ENCODE measurements around the gene FOXQ1. TPM values are rescaled to one million over a fixed set of nuclear protein-coding genes. Genes with fewer than 3 reads are reported as not detected.

The FOXQ1 gene
- total and polyA plus RNA-seq, 2 of the 13 experiments (the other 11 are each of a cell fraction or from before 2014, with no cell fraction given) = 35.2 to 39.8 TPM

- no peak for TF ChIP-seq NCOA1 (CRISPR knock-in tag; IDR thresholded peaks at IDR 0.05)
- TF ChIP-seq, protein P1, sequence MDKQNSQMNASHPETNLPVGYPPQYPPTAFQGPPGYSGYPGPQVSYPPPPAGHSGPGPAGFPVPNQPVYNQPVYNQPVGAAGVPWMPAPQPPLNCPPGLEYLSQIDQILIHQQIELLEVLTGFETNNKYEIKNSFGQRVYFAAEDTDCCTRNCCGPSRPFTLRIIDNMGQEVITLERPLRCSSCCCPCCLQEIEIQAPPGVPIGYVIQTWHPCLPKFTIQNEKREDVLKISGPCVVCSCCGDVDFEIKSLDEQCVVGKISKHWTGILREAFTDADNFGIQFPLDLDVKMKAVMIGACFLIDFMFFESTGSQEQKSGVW (CRISPR knock-in tag; IDR thresholded peaks at IDR 0.05; ENCODE audit: borderline replicate concordance) = no peak
- TF ChIP-seq JUN (CRISPR knock-in tag; IDR thresholded peaks at IDR 0.05) = peak; percentile 89; the same call in 1 of the 2 replicates
- no peak for TF ChIP-seq SIN3A (IDR thresholded peaks at IDR 0.05; ENCODE audit: borderline replicate concordance, low read depth, low read length)
- no peak for TF ChIP-seq BRCA1 (CRISPR knock-in tag; IDR thresholded peaks at IDR 0.05)
- TF ChIP-seq MYNN (CRISPR knock-in tag; IDR thresholded peaks at IDR 0.05; ENCODE audit: low read depth) = no peak
- TF ChIP-seq NFE2 (CRISPR knock-in tag; IDR thresholded peaks at IDR 0.05) = peak; percentile 75
- TF ChIP-seq ZNF367 (CRISPR knock-in tag; IDR thresholded peaks at IDR 0.05; ENCODE audit: borderline replicate concordance) = no peak
- TF ChIP-seq RFXANK (CRISPR knock-in tag; IDR thresholded peaks at IDR 0.05) = no peak
- TF ChIP-seq NR1H2 (CRISPR knock-in tag; IDR thresholded peaks at IDR 0.05; ENCODE audit: borderline replicate concordance, low read depth) = no peak
- TF ChIP-seq RERE (CRISPR knock-in tag; IDR thresholded peaks at IDR 0.05; ENCODE audit: low read depth) = peak; percentile 17; the same call in 1 of the 2 replicates
- peak; percentile 92 for TF ChIP-seq GATAD2A (CRISPR knock-in tag; IDR thresholded peaks at IDR 0.05)
- peak; percentile 67; the same call in 1 of the 2 replicates for TF ChIP-seq KAT8 (CRISPR knock-in tag; IDR thresholded peaks at IDR 0.05)
- peak; percentile 48 for TF ChIP-seq ZNF18 (CRISPR knock-in tag; IDR thresholded peaks at IDR 0.05; ENCODE audit: insufficient replicate concordance)
- TF ChIP-seq, protein P2, sequence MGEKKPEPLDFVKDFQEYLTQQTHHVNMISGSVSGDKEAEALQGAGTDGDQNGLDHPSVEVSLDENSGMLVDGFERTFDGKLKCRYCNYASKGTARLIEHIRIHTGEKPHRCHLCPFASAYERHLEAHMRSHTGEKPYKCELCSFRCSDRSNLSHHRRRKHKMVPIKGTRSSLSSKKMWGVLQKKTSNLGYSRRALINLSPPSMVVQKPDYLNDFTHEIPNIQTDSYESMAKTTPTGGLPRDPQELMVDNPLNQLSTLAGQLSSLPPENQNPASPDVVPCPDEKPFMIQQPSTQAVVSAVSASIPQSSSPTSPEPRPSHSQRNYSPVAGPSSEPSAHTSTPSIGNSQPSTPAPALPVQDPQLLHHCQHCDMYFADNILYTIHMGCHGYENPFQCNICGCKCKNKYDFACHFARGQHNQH (CRISPR knock-in tag; IDR thresholded peaks at IDR 0.05) = no peak; the same call in 1 of the 2 replicates
- TF ChIP-seq SP5 (CRISPR knock-in tag; IDR thresholded peaks at IDR 0.05; ENCODE audit: borderline replicate concordance, low read depth) = 0 out of 2 replicates have a peak, but pooled peaks have one; percentile 43
- 0 out of 2 replicates have a peak, but pooled peaks have one; percentile 54 for TF ChIP-seq KLF11 (CRISPR knock-in tag; IDR thresholded peaks at IDR 0.05)
- no peak for TF ChIP-seq KAT7 (CRISPR knock-in tag; IDR thresholded peaks at IDR 0.05; ENCODE audit: borderline replicate concordance)
- TF ChIP-seq NFYB (CRISPR knock-in tag; IDR thresholded peaks at IDR 0.05) = peak; percentile 36; the same call in 1 of the 2 replicates
- peak; percentile 89 for TF ChIP-seq CEBPB (IDR thresholded peaks at IDR 0.05; ENCODE audit: borderline replicate concordance, low read depth, low read length)
- TF ChIP-seq ZNF567 (CRISPR knock-in tag; IDR thresholded peaks at IDR 0.05; ENCODE audit: borderline replicate concordance) = no peak
- TF ChIP-seq TRIM24 (CRISPR knock-in tag; IDR thresholded peaks at IDR 0.05) = no peak
- TF ChIP-seq SP140L (CRISPR knock-in tag; IDR thresholded peaks at IDR 0.05; ENCODE audit: borderline replicate concordance) = no peak; the same call in 1 of the 2 replicates
These were observed 44.7 kb upstream of the FOXQ1 start (continued) for GRCh38 chr6:1267057-1267732.
